ENCODE data around the gene ROGDI. TPM values are rescaled to one million over a fixed set of nuclear protein-coding genes. Genes with fewer than 3 reads are reported as not detected.

The ROGDI gene
- total RNA-seq, 1 experiment from 2014 or later, result 36.4 TPM

DNA sequence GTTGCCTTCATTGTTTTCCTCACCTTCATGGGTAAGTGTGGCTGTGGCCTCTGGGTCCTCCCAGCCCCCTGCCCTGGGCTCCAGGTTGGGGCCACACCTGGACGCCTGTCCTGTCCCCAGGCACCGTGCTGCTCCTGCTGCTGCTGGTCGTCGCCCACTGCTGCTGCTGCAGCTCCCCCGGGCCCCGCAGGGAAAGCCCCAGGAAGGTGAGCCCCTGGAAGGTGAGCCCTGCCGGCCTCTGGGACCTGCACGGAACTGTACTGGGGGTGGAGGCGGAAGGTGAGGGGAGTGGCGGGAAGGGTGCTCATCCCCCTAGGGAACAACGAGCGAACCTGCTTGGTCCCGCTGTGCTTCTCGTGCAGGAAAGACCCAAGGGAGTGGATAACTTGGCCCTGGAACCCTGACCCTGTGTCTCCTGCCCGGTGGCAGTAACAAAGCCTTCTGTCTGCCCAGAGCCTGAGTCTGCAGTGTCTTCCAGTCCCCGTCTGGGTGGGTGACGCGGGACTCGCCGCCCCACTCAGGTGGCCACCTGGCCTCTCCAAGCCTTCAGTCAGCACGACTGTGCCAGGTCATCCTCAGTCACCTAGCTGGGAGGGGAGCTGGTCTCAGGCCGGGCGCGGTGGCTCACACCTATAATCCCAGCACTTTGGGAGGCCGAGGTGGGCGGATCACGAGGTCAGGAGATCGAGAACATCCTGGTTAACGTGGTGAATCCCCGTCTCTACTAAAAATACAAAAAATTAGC, 6.4 kb downstream of the ROGDI start:
- H3K4me1 ChIP-seq (ENCODE audit: insufficient read depth, low read length), result no peaks in the 10 kb centered on the region
- H2BK5ac ChIP-seq (ENCODE audit: insufficient read length, low read length), result no peak overlapping the region
- H3K4me1 Mint-ChIP-seq, result peaks cover 4 to 7% of the 10 kb centered on the region in 2 experiments; a peak in 3 of 4 replicates
- no peaks in the 10 kb centered on the region for H3K23me2 ChIP-seq (ENCODE audit: insufficient read length, low read depth, low read length, poor library complexity, severe bottlenecking)
- H3K27ac ChIP-seq (ENCODE audit: insufficient read length, low read depth, low read length), result no peak overlapping the region
- H3K56ac ChIP-seq (ENCODE audit: insufficient read length, low read depth, low read length), result no peak overlapping the region
- H3K27me3 ChIP-seq (ENCODE audit: insufficient read depth, low read length), result no peaks in the 10 kb centered on the region
- H3K14ac ChIP-seq (ENCODE audit: insufficient read depth, low read length), result no peak overlapping the region; the same call in 1 of the 2 replicates
- no peak overlapping the region for H3K4me2 ChIP-seq (ENCODE audit: insufficient read depth, insufficient read length, low read length)
- H3K27me3 Mint-ChIP-seq (ENCODE audit: low read depth), result no peaks in the 10 kb centered on the region; the same call in none of the 2 replicates
- H3K36me3 Mint-ChIP-seq (ENCODE audit: insufficient read depth in 1 of 3, low read depth in 3 of 3), result peaks cover 3 to 24% (median 12%) of the 10 kb centered on the region in 3 experiments
- H4K8ac ChIP-seq (replicated peaks; ENCODE audit: insufficient read length, low read depth, low read length), result no peak overlapping the region
- no peak overlapping the region for H2BK15ac ChIP-seq (ENCODE audit: low read depth, low read length)
- H4K91ac ChIP-seq (ENCODE audit: insufficient read length, low read depth, low read length), result no peak overlapping the region
- WGBS (ENCODE audit: extremely low coverage, insufficient read length, low lambda C conversion rate), result no CpG with 5 or more reads among the region's 30 CpGs
- no peaks in the 10 kb centered on the region for H3K9me3 Mint-ChIP-seq
- H3K9ac ChIP-seq (ENCODE audit: extremely low read depth, insufficient read length, low read length), result no peak overlapping the region
- no peak overlapping the region for H2BK12ac ChIP-seq (ENCODE audit: insufficient read length, low read depth, low read length)
- H3K18ac ChIP-seq (ENCODE audit: insufficient read length, low read depth, low read length), result no peak overlapping the region
- no peak overlapping the region for H4K5ac ChIP-seq (ENCODE audit: insufficient read length, low read depth, low read length)
- H4K20me1 ChIP-seq (ENCODE audit: control insufficient read depth, insufficient read depth, insufficient read length), result no peaks in the 10 kb centered on the region
- H3K27ac Mint-ChIP-seq, result no peak overlapping the region
- H3K9me3 ChIP-seq (ENCODE audit: control insufficient read depth, low read depth, low read length), result no peaks in the 10 kb centered on the region
- no peak for DNase-seq
- H2BK20ac ChIP-seq (ENCODE audit: low read depth, low read length, poor library complexity, severe bottlenecking), result no peak overlapping the region
- no peak overlapping the region for H3T11ph ChIP-seq (ENCODE audit: low read length)
- H2AFZ ChIP-seq (ENCODE audit: low read length), result no peak overlapping the region
- no peaks in the 10 kb centered on the region for H3K79me1 ChIP-seq (ENCODE audit: insufficient read depth, low read depth, low read length, poor library complexity, severe bottlenecking)
- H2AK5ac ChIP-seq (ENCODE audit: insufficient read length, low read length), result no peak overlapping the region
- H3K79me2 ChIP-seq (ENCODE audit: insufficient read depth, low read length), result no peaks in the 10 kb centered on the region
- H3K23ac ChIP-seq (ENCODE audit: insufficient read length, low read depth, low read length), result no peak overlapping the region
- H3K4ac ChIP-seq (ENCODE audit: low read depth, low read length), result no peak overlapping the region
- no peak overlapping the region for H3K4me3 Mint-ChIP-seq
- H2BK120ac ChIP-seq (ENCODE audit: low read depth, low read length, poor library complexity, severe bottlenecking), result no peak overlapping the region
- TF ChIP-seq, protein P1, sequence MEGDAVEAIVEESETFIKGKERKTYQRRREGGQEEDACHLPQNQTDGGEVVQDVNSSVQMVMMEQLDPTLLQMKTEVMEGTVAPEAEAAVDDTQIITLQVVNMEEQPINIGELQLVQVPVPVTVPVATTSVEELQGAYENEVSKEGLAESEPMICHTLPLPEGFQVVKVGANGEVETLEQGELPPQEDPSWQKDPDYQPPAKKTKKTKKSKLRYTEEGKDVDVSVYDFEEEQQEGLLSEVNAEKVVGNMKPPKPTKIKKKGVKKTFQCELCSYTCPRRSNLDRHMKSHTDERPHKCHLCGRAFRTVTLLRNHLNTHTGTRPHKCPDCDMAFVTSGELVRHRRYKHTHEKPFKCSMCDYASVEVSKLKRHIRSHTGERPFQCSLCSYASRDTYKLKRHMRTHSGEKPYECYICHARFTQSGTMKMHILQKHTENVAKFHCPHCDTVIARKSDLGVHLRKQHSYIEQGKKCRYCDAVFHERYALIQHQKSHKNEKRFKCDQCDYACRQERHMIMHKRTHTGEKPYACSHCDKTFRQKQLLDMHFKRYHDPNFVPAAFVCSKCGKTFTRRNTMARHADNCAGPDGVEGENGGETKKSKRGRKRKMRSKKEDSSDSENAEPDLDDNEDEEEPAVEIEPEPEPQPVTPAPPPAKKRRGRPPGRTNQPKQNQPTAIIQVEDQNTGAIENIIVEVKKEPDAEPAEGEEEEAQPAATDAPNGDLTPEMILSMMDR (conservative IDR thresholded peaks at IDR 0.05), result no peak
